ENCODE measurements around the gene SLC5A11. TPM values are rescaled to one million over a fixed set of nuclear protein-coding genes. Genes with fewer than 3 reads are reported as not detected.
"Not testable (repeated sequence)": the region's sequence is repeated elsewhere in the genome, so short reads cannot be mapped to it uniquely, and the experiment has no call there.

Gene SLC5A11
- polyA plus RNA-seq, 1 donor, result 0.13 TPM

GRCh38 chr16:24861461-24861860, 15.7 kb downstream of the SLC5A11 start:
- no peak for DNase-seq (ENCODE audit: low read depth)

DNA sequence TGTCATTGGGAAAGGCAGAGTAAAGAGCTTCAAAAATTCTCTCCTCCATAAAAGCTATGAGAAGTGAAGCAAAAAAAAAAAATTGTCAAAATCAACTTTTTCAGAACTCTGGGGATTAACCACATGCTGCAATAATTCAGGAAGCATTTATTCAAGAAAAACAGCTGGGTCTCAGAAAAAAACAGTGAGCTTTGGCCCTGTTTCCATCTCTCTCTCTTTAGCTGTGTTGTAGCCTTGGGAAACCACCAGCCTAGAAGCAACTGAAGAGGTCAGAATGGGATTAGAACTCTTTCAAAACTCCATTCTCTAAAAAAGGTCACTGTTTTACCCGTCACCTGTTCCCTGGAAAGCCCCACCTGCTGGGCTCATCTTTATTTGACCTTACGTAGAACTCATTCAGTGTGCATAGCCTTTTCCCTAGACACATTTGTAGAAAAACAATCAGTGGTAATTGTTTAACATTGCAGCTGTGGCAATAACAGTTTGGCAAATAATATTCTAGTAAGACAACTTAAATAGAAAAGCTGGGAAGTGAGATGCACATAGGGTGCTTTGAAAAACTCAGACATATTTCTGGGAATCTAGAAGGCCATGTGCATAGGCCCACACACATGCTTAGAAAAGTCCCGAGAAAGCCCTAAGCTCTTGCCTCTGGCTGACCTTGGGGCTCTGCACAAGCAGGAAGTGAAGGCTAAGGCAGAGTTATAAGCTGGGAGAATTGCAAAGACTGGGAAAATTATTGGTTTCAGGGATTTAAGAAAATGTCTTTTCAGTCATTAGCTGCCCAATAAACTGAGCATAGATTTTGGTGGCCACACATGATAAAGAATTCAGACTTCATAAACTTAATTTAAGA, 18.0 kb downstream of the SLC5A11 start:
- no peak for DNase-seq (ENCODE audit: low read depth)

- DNase-seq (ENCODE audit: low read depth), result no peak
These were observed 23.3 kb downstream of the SLC5A11 start for GRCh38 chr16:24869033-24869432.

DNA sequence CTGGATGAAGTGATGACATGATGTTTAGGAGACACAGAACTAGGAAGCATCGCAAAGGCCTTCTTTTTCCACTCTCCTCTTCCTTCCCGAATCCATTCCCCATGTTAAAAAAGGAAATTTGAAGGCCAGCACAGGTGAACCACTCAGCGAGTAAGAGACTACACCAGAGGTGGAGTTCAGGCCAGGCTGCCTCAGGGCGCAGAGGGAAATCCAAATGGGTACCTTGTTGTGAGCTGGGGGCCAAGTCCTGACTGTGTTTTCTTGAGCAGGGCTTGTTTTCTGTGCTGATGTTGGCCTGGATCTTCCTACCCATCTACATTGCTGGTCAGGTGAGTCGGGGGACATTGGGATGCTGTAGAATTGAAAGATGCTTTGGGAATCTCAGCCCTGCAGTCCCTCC, 26.1 kb downstream of the SLC5A11 start:
- no peak for DNase-seq (ENCODE audit: low read depth)

DNA sequence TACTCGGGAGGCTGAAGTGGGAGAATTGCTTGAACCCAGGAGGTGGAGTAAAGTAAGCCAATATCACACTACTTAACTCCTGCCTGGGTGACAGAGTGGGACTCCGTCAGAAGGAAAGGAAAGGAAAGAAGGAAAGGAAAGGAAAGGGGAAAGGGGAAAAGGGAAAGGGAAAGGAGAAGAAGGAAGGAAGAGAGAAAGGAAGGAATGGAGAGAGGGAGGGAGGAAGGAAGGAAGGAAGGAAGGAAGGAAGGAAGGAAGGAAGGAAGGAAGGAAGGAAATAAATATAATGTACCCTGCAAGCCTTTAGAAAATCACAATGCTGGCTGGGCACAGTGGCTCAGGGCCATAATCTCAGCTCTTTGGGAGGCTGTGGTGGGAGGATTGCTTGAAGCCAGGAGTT, 27.3 kb downstream of the SLC5A11 start:
- DNase-seq (ENCODE audit: low read depth), result no peak

DNA sequence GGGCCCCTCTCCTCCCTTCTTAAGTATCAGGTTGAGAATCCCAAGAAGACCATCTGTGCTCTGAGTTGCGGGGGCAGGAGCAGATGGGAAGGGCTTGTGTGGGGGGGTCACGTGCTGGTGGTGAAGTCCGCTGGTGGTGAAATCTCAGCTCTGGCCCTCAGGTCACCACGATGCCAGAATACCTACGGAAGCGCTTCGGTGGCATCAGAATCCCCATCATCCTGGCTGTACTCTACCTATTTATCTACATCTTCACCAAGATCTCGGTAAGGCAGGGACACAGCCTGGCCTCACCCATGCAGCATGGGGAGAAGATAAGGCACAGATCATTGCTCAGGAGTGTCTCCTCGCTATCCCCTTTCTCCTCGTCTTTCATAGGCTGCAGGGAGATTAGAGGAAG, 29.7 kb downstream of the SLC5A11 start:
- no peak for DNase-seq (ENCODE audit: low read depth)

DNA sequence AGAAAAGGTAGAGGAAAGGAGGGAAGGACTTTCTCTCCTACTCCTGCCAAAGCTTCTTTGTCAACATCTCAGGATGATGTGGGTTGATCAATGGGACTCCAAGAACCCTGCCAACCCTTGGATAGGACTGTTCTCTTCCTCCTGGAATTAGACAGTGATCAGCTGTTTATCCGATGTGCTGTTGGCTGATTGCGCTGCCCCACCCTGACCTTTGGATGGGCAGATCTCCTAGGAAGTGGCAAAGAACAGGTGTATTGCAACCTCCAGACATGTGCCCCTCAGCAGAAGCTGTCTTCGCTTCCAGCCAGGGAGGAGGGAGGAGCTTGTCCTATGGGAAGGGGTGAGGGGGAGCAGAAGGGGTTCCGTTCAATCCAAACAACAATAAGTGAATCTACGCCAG, 30.5 kb downstream of the SLC5A11 start:
- DNase-seq (ENCODE audit: low read depth), result no peak

- DNase-seq (ENCODE audit: low read depth), result no peak
These were observed 33.9 kb downstream of the SLC5A11 start for GRCh38 chr16:24879684-24880083.

DNA sequence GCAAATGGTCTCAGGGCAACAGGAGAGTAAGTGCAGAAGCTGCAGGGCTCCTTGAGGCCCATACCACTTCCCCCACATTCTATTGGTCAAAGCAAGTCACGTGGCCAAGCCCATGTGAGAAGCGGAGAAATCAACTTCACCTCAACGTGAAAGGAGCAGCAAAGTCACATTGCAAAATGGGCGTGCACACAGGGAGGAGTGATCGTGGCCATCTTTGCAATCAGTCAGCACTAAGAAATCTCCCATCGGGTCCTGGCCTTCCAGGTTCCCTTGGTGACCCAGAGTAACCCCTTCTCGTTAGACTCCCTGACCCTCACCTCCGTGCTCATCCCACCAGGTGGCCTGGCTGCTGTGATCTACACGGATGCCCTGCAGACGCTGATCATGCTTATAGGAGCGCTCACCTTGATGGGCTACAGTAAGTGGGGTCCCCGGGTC, 38.0 kb downstream of the SLC5A11 start:
- no peak for DNase-seq (ENCODE audit: low read depth)

DNA sequence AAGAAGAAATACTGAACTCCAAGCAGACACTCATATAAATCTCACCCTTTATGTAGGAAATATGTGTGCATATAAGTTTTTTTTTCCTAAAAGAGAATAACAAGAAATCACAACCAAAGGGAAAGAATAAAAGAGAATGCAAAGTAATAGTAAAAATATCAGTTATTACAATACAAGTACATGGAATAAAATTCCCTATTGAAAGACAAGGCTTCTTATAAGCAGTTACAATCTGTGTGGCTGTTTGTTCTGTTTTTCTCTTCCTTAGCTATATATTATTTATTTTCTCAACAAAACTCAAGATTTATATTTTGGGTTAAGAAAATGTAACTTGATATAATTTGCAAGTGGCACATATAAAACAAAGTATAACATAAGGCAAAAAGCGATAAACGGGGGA, 41.7 kb downstream of the SLC5A11 start:
- DNase-seq (ENCODE audit: low read depth), result no peak

- DNase-seq (ENCODE audit: low read depth), result no peak
These were observed 45.0 kb downstream of the SLC5A11 start for GRCh38 chr16:24890746-24891145.

GRCh38 chr16:24896439-24896838, 50.7 kb downstream of the SLC5A11 start:
- no peak for DNase-seq (ENCODE audit: low read depth)

DNA sequence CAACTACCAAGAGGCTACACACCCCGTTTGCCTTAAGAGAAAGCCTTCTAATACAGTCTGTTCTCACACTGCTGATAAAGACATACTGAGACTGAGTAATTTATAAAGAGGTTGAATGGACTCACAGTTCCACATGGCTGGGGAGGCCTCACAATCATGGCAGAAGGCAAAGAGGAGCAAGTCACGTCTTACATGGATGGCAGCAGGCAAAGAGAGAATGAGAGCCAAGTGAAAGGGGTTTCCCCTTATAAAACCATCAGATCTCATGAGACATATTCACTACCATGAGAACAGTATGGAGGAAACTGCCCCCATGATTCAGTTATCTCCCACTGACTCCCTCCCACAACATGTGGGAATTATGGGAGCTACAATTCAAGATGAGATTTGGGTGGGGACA, 51.8 kb downstream of the SLC5A11 start:
- not testable (repeated sequence) for DNase-seq (ENCODE audit: low read depth)

GRCh38 chr16:24900230-24900629, 54.5 kb downstream of the SLC5A11 start:
- DNase-seq (ENCODE audit: low read depth), result no peak

DNA sequence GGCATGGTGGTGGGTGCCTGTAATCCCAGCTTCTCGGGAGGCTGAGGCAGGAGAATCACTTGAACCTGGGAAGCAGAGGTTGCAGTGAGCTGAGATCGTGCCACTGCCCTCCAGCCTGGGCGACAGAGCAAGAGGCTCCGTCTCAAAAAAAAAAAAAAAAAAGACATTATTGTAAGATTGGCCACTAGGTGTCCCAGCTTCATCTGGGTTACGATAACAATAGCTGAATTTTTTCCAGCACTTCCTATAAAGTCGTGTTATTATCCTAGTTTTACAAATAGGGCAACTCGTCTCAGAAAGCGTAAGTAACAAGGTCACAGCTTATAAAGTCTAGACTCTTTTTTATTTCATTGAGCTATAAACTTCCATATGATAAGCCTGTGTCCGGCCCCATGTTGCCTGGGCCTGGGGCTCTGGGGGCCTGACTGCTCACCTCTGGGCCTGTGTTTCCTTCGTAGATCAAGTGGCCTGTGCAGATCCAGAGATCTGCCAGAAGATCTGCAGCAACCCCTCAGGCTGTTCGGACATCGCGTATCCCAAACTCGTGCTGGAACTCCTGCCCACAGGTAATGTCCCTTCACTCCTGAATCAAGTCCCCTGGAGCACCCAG, 60.5 kb downstream of the SLC5A11 start:
- DNase-seq (ENCODE audit: low read depth), result no peak

DNA sequence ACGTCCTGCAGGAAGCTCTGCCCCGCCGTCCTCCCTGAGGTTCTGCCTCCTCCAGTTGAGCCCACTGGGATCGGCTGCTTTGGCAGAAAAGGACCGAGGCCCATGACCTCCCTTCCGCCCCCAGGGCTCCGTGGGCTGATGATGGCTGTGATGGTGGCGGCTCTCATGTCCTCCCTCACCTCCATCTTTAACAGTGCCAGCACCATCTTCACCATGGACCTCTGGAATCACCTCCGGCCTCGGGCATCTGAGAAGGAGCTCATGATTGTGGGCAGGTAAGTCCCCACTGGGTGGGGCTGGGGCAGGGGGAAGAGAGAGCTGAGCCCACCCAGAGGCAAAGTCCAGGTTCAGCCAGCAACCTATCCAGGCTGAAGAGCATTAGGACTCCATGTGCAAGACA, 61.1 kb downstream of the SLC5A11 start:
- no peak for DNase-seq (ENCODE audit: low read depth)

GRCh38 chr16:24908716-24909115, 63.0 kb downstream of the SLC5A11 start:
- DNase-seq (ENCODE audit: low read depth), result no peak

- no peak for DNase-seq (ENCODE audit: low read depth)
These were observed 64.1 kb downstream of the SLC5A11 start for GRCh38 chr16:24909856-24910255.

GRCh38 chr16:24915019-24915418, 69.3 kb downstream of the SLC5A11 start:
- DNase-seq (ENCODE audit: low read depth), result no peak

- DNase-seq (ENCODE audit: low read depth), result no peak
These were observed 69.8 kb downstream of the SLC5A11 start for GRCh38 chr16:24915576-24915975.

DNA sequence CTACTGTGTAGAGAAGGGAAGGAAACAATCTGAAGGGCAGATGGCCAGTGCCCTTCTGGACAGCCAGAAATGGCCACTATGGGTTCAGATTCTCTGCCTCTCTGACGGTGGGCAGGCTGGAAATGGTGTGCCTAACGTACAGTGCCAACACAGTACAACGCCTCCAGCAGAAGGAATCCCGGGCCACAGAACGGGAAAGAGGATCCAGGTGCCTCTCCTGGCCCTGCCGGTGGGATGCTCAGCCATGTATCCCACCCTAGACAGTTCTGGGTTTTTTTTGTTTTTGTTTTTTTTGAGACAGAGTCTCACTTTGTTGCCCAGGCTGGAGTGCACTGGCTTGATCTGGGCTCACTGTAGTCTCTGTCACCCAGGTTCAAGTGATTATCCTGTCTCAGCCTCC, 71.5 kb downstream of the SLC5A11 start:
- DNase-seq (ENCODE audit: low read depth), result no peak

GRCh38 chr16:24917891-24918290, 72.1 kb downstream of the SLC5A11 start:
- no peak for DNase-seq (ENCODE audit: low read depth)

- no peak for DNase-seq (ENCODE audit: low read depth)
These were observed 72.9 kb downstream of the SLC5A11 start for GRCh38 chr16:24918641-24919040.

Measured in forelimb muscle (tissue), 1 donor.